ENCODE measurements around the gene SYNJ1. TPM values are rescaled to one million over a fixed set of nuclear protein-coding genes. Genes with fewer than 3 reads are reported as not detected.

The SYNJ1 gene
- total and polyA plus RNA-seq, 2 of the 4 experiments (the other 2 are of a cell fraction), result 3.6 to 4.6 TPM

- H4K91ac ChIP-seq (ENCODE audit: insufficient read depth, low read depth, low read length), result no peak overlapping the region
- no peak overlapping the region for H3K27ac ChIP-seq (ENCODE audit: insufficient read depth, low read length)
- dilution Hi-C loops (cut with HindIII; ENCODE audit: low sequenced_read_pairs, unreplicated experiment) (no loop called here), intact Hi-C loops (cut with micrococcal nuclease) (no loop called here), in situ Hi-C loops (cut with MboI; ENCODE audit: low sequenced_read_pairs) (no loop called here)
- no peak overlapping the region for H3K56ac ChIP-seq (ENCODE audit: extremely low read depth, insufficient read depth, low read length)
- no peak overlapping the region for H3K4ac ChIP-seq (ENCODE audit: low read depth, low read length)
- no peak overlapping the region for H3K9ac ChIP-seq (ENCODE audit: low read depth, low read length)
- H2BK20ac ChIP-seq (ENCODE audit: low read depth, low read length), result no peak overlapping the region
- H2AK5ac ChIP-seq (ENCODE audit: low read depth, low read length), result no peak overlapping the region
- H3K18ac ChIP-seq (ENCODE audit: low read depth, low read length), result no peak overlapping the region
- no peaks in the 10 kb centered on the region for H3K36me3 ChIP-seq (ENCODE audit: control insufficient read depth, insufficient read depth, low read length)
- no peaks in the 10 kb centered on the region for H4K20me1 ChIP-seq (ENCODE audit: insufficient read depth, low read length)
- BruUV-seq (replicated peaks), result no TSS peak
- H3K27me3 ChIP-seq (ENCODE audit: control insufficient read depth, insufficient read depth, low read length), result peaks cover 23% of the 10 kb centered on the region
- POLR2A ChIA-PET (ENCODE audit: unreplicated experiment), result no interaction called here
- no peaks in the 10 kb centered on the region for H3K9me3 ChIP-seq (ENCODE audit: control insufficient read depth, insufficient read depth, low read length)
- CTCF ChIA-PET, result interaction anchor here (1.0 kb wide), 1 partner anchor 15 kb away, joined by 3 read pairs; no protein-coding TSS in a partner anchor
- ATAC-seq (ENCODE audit: low read depth) (no peak), DNase-seq (no peak)
- no peaks in the 10 kb centered on the region for H3K4me1 ChIP-seq (ENCODE audit: control insufficient read depth, insufficient read depth, low read length)
- TF ChIP-seq, protein P1, sequence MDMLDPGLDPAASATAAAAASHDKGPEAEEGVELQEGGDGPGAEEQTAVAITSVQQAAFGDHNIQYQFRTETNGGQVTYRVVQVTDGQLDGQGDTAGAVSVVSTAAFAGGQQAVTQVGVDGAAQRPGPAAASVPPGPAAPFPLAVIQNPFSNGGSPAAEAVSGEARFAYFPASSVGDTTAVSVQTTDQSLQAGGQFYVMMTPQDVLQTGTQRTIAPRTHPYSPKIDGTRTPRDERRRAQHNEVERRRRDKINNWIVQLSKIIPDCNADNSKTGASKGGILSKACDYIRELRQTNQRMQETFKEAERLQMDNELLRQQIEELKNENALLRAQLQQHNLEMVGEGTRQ (IDR thresholded peaks at IDR 0.05; ENCODE audit: low read depth, low read length), result no peak
- TF ChIP-seq MAFK (IDR thresholded peaks at IDR 0.05; ENCODE audit: low read depth, low read length), result no peak
- no peak overlapping the region for H4K5ac ChIP-seq (ENCODE audit: low read depth, low read length)
- H3K14ac ChIP-seq (replicated peaks; ENCODE audit: low read depth, low read length), result no peak overlapping the region
- no peak overlapping the region for H2AFZ ChIP-seq (replicated peaks; ENCODE audit: low read length, poor library complexity)
- WGBS, 2 experiments (ENCODE audit: extremely low coverage in 2 of 2, insufficient read length in 1 of 2), result 75% methylated on average over 9 of the region's 9 CpGs; no CpG with 5 or more reads in 1 of the 2 experiments
- no peaks in the 10 kb centered on the region for H3K79me1 ChIP-seq (ENCODE audit: low read depth in 1 of 2, low read length in 2 of 2)
- no peak overlapping the region for H4K8ac ChIP-seq (ENCODE audit: low read depth in 2 of 2, low read length in 2 of 2)
- H3K4me3 ChIP-seq (ENCODE audit: insufficient read depth, low read depth, low read length), result no peak overlapping the region
- no peaks in the 10 kb centered on the region for H3K9me1 ChIP-seq (ENCODE audit: insufficient read depth, low read length)
- H2BK15ac ChIP-seq (ENCODE audit: low read depth, low read length), result no peak overlapping the region
- no peak overlapping the region for H2BK120ac ChIP-seq (ENCODE audit: low read depth, low read length)
- H3K4me2 ChIP-seq (ENCODE audit: low read depth, low read length), result no peak overlapping the region
- no peak overlapping the region for H2AK9ac ChIP-seq (replicated peaks; ENCODE audit: low read depth, low read length, poor library complexity)
- no peak overlapping the region for H2BK5ac ChIP-seq (ENCODE audit: low read depth, low read length, poor library complexity, severe bottlenecking)
- no peak overlapping the region for H3K23ac ChIP-seq (ENCODE audit: low read depth, low read length)
Observed at GRCh38 chr21:32585970-32586369, 141.8 kb downstream of the SYNJ1 start.
